CD14-positive monocyte (primary cell): ENCODE measurements around the gene HAND1. TPM values are rescaled to one million over a fixed set of nuclear protein-coding genes. Genes with fewer than 3 reads are reported as not detected.

ENCODE experiments used
- DNase-seq, 3 donors: peaks; one replicate each; pipeline ENCODE4 v3.0.0-alpha.2; 2011 to 2022
- H2AFZ ChIP-seq: 2 replicates; pipeline ENCODE4 v1.6.0; 2012; ENCODE audit warnings: mild to moderate bottlenecking, low read depth, low read length, inconsistent platforms; ENCODE audit not compliant: insufficient read depth, poor library complexity, severe bottlenecking
- H3K27ac ChIP-seq, 2 donors: 1 replicate in 1 of 2; 2 replicates in 1 of 2; pipeline ENCODE4 v1.5.1; 2012 to 2013; ENCODE audit warnings: low read length in 2 of 2, control low read depth in 1 of 2, inconsistent platforms in 1 of 2, low read depth in 1 of 2, mild to moderate bottlenecking in 1 of 2
- H3K27me3 ChIP-seq, 2 donors: one replicate each; pipeline versions ENCODE4 v1.6.0 to v1.6.1; 2011 to 2013; ENCODE audit warnings: low read length in 2 of 2; ENCODE audit not compliant: control insufficient read depth in 2 of 2, insufficient read depth in 2 of 2
- H3K36me3 ChIP-seq, 2 donors: replicated peaks in 1 of 2; 1 replicate in 1 of 2; 2 replicates in 1 of 2; pipeline versions ENCODE4 v1.5.1 to v1.6.1; 2012 to 2013; ENCODE audit warnings: low read length in 2 of 2, control low read depth in 1 of 2, inconsistent platforms in 1 of 2, mild to moderate bottlenecking in 1 of 2; ENCODE audit not compliant: insufficient read depth in 2 of 2, control insufficient read depth in 1 of 2
- H3K4me1 ChIP-seq, 2 donors: 1 replicate in 1 of 2; 2 replicates in 1 of 2; pipeline versions ENCODE4 v1.5.1 to v1.6.1; 2012 to 2013; ENCODE audit warnings: low read length in 2 of 2, control low read depth in 1 of 2, inconsistent platforms in 1 of 2, mild to moderate bottlenecking in 1 of 2, moderate library complexity in 1 of 2; ENCODE audit not compliant: insufficient read depth in 2 of 2, control insufficient read depth in 1 of 2
- H3K4me2 ChIP-seq: replicated peaks from 2 replicates; pipeline ENCODE3; 2012; ENCODE audit warnings: low read length, moderate library complexity, mild to moderate bottlenecking; ENCODE audit not compliant: poor library complexity, severe bottlenecking; ENCODE audit errors: extremely low read depth
- H3K4me3 ChIP-seq, 3 experiments: fragments of 200-600 bp in 1 of 3; sonication (generic) in 1 of 3; replicated peaks in 1 of 3; 1 replicate in 2 of 3; 2 replicates in 1 of 3; pipeline ENCODE4 v1.5.1; 2011 to 2013; ENCODE audit warnings: low read length in 3 of 3, mild to moderate bottlenecking in 3 of 3, control low read depth in 2 of 3, low read depth in 2 of 3, inconsistent platforms in 1 of 3, moderate library complexity in 1 of 3
- H3K79me2 ChIP-seq: 2 replicates; pipeline ENCODE4 v1.6.0; 2012; ENCODE audit warnings: mild to moderate bottlenecking, control low read depth, inconsistent platforms, low read length, moderate library complexity; ENCODE audit not compliant: insufficient read depth
- H3K9ac ChIP-seq: 2 replicates; pipeline ENCODE4 v1.6.0; 2017; ENCODE audit warnings: low read length, mild to moderate bottlenecking; ENCODE audit not compliant: insufficient read depth, poor library complexity, severe bottlenecking
- H3K9me3 ChIP-seq, 2 donors: replicated peaks in 1 of 2; 1 replicate in 1 of 2; 2 replicates in 1 of 2; pipeline versions ENCODE4 v1.5.1 to v1.6.1; 2012 to 2013; ENCODE audit warnings: low read length in 2 of 2, control low read depth in 1 of 2; ENCODE audit not compliant: control insufficient read depth in 1 of 2, insufficient read depth in 1 of 2
- H4K20me1 ChIP-seq: 2 replicates; pipeline ENCODE4 v1.6.0; 2012; ENCODE audit warnings: mild to moderate bottlenecking, low read length, control low read depth, moderate library complexity; ENCODE audit not compliant: insufficient read depth
- H3K27ac Mint-ChIP-seq, 7 donors: one replicate each; pipeline ENCODE4 v1.8.0; 2020; ENCODE audit warnings: mild to moderate bottlenecking in 7 of 7, mixed read lengths in 7 of 7, moderate library complexity in 6 of 7, inconsistent platforms in 2 of 7
- H3K27me3 Mint-ChIP-seq, 3 donors: one replicate each; pipeline ENCODE4 v1.8.0; 2021 to 2022; ENCODE audit warnings: low read depth in 3 of 3, mild to moderate bottlenecking in 3 of 3, mixed read lengths in 3 of 3, moderate library complexity in 3 of 3, inconsistent platforms in 1 of 3
- H3K36me3 Mint-ChIP-seq, 2 donors: one replicate each; pipeline ENCODE4 v1.8.0; 2020; ENCODE audit warnings: mixed read lengths in 2 of 2, inconsistent platforms in 1 of 2, mild to moderate bottlenecking in 1 of 2
- H3K4me1 Mint-ChIP-seq: one replicate; pipeline ENCODE4 v1.8.0; 2020; ENCODE audit warnings: mild to moderate bottlenecking, mixed read lengths
- H3K4me3 Mint-ChIP-seq, 2 donors: one replicate each; pipeline ENCODE4 v1.8.0; 2020; ENCODE audit warnings: mild to moderate bottlenecking in 2 of 2, mixed read lengths in 2 of 2, moderate library complexity in 1 of 2
- H3K9me3 Mint-ChIP-seq, 7 donors: one replicate each; pipeline ENCODE4 v1.8.0; 2020 to 2022; ENCODE audit warnings: mixed read lengths in 7 of 7, mild to moderate bottlenecking in 6 of 7, moderate library complexity in 6 of 7, inconsistent platforms in 2 of 7
- CTCF ChIP-seq: fragments of 200-600 bp; IDR thresholded peaks from one replicate; pipeline ENCODE4 v1.8.0; 2022; ENCODE audit warnings: antibody characterized with exemption, mild to moderate bottlenecking
- WGBS: methylation state at CpG from one replicate; pipeline ENCODE4 v1.1.5; 2013; ENCODE audit warnings: missing lambda C conversion rate; ENCODE audit not compliant: insufficient coverage; 5-methylcytosine and 5-hydroxymethylcytosine counted together
- intact Hi-C, 2 donors: fragments of 100-400 bp; cut with micrococcal nuclease; formaldehyde crosslinking; loops; one replicate each; pipeline versions ENCODE4 v1.15.0 to v1.15.1; 2023
- polyA plus RNA-seq, 3 donors: library from polyadenylated mRNA; depleted of rRNA in 1 of 3; unstranded in 2 of 3; stranded (reverse) in 1 of 3; fragments of 300-500 nt in 2 of 3; fragments of >200 nt in 1 of 3; fragmentation: Illumina TruSeq in 2 of 3; gene quantifications; 1 replicate in 2 of 3; 2 replicates in 1 of 3; pipeline ENCODE4 v1.2.3, GENCODE V29; 2012 to 2021

The HAND1 gene
- polyA plus RNA-seq, 3 donors, result not detected

GRCh38 chr5:154451957-154452356 is 26.1 kb downstream of the HAND1 start:
- Histone ChIP-seq H3K4me2 (no peak overlapping the region), H3K36me3 (peaks cover 64 to 77% of the 10 kb centered on the region in 2 donors), H4K20me1 (peaks cover 47% of the 10 kb centered on the region), H2AFZ (no peak overlapping the region), H3K4me3 (no peak overlapping the region), H3K9ac (no peak overlapping the region), H3K27me3 (no peaks in the 10 kb centered on the region), H3K79me2 (peaks cover 39% of the 10 kb centered on the region), H3K4me1 (peaks cover 23 to 24% of the 10 kb centered on the region in 2 donors), H3K27ac (no peak overlapping the region), H3K9me3 (no peaks in the 10 kb centered on the region)
- Mint-ChIP-seq H3K27ac (no peak overlapping the region), H3K4me3 (no peak overlapping the region), H3K36me3 (peaks cover 67 to 71% of the 10 kb centered on the region in 2 donors), H3K4me1 (peaks cover 23% of the 10 kb centered on the region), H3K9me3 (no peaks in the 10 kb centered on the region), H3K27me3 (peaks cover 0 to 3% (median 2%) of the 10 kb centered on the region in 3 donors)
- TF ChIP-seq CTCF, result no peak
- no CpG with 5 or more reads among the region's 8 CpGs for WGBS
- no peak for DNase-seq
- intact Hi-C loops, result no loop called here

GRCh38 chr5:154449786-154450185 is 28.2 kb downstream of the HAND1 start:
- Histone ChIP-seq H3K4me2 (no peak overlapping the region), H4K20me1 (peaks cover 57% of the 10 kb centered on the region), H3K27ac (no peak overlapping the region), H3K27me3 (no peaks in the 10 kb centered on the region), H3K79me2 (peaks cover 57% of the 10 kb centered on the region), H3K4me1 (peaks cover 30 to 33% of the 10 kb centered on the region in 2 donors), H3K4me3 (no peak overlapping the region), H3K9ac (no peak overlapping the region), H2AFZ (no peak overlapping the region), H3K36me3 (peaks cover 43 to 55% of the 10 kb centered on the region in 2 donors), H3K9me3 (no peaks in the 10 kb centered on the region)
- Mint-ChIP-seq H3K27ac (no peak overlapping the region), H3K9me3 (no peaks in the 10 kb centered on the region), H3K36me3 (peaks cover 46 to 49% of the 10 kb centered on the region in 2 donors), H3K27me3 (peaks cover 0 to 5% (median 0%) of the 10 kb centered on the region in 3 donors), H3K4me3 (no peak overlapping the region), H3K4me1 (peaks cover 32% of the 10 kb centered on the region)
- intact Hi-C loops, result loop anchor here in 1 of 2 donors (5.0 to 10.0 kb wide), 3 partner anchors 255 to 408 kb away; partner anchors contain the start of genes CNOT8 and GALNT10
- TF ChIP-seq CTCF, result no peak
- WGBS, result no CpG with 5 or more reads among the region's 2 CpGs
- no peak for DNase-seq
